Measurements from ENCODE around the gene KIF26B. TPM values are rescaled to one million over a fixed set of nuclear protein-coding genes. Genes with fewer than 3 reads are reported as not detected.

KIF26B gene
- total and polyA plus RNA-seq, 10 of the 15 experiments (the other 5 are each of a cell fraction or from before 2014, with no cell fraction given) = 0.35 to 11.6 (median 2.2) TPM

GRCh38 chr1:245588116-245588639 is 433.4 kb downstream of the KIF26B start:
- 59% methylated on average over 10 of the region's 10 CpGs for WGBS (ENCODE audit: insufficient coverage, insufficient replicate concordance, low lambda C conversion rate, missing lambda C conversion rate)
- no TSS peak for BruUV-seq (replicated peaks)
- H3K4me1 ChIP-seq (ENCODE audit: control insufficient read depth, insufficient read depth, low read length) = no peaks in the 10 kb centered on the region
- no peaks in the 10 kb centered on the region for H4K20me1 ChIP-seq (ENCODE audit: control insufficient read depth, insufficient read depth)
- no peak overlapping the region for H3K27ac ChIP-seq (ENCODE audit: control insufficient read depth, insufficient read depth)
- no peaks in the 10 kb centered on the region for H3K36me3 ChIP-seq (ENCODE audit: control insufficient read depth in 2 of 2, insufficient read depth in 2 of 2, low read length in 1 of 2)
- ChIA-PET CTCF (no interaction called here), SMC1A (ENCODE audit: uncharacterized antibody, unreplicated experiment) (no interaction called here), RAD21 (ENCODE audit: unreplicated experiment) (no interaction called here), POLR2A (no interaction called here)
- TF ChIP-seq SUPT20H (IDR thresholded peaks at IDR 0.05; ENCODE audit: borderline replicate concordance, control insufficient read depth, low read depth, low read length) (no peak), E2F4 (IDR thresholded peaks at IDR 0.05; ENCODE audit: low read depth, low read length) (no peak), JUNB (IDR thresholded peaks at IDR 0.05) (no peak), MXI1 (IDR thresholded peaks at IDR 0.05; ENCODE audit: low read depth, low read length) (no peak), ESRRA (IDR thresholded peaks at IDR 0.05; ENCODE audit: low read length) (no peak), ZBTB40 (IDR thresholded peaks at IDR 0.05; ENCODE audit: borderline replicate concordance) (no peak), NR2C2 (IDR thresholded peaks at IDR 0.05; ENCODE audit: borderline replicate concordance, control insufficient read depth, insufficient read length, low read depth) (no peak), GABPA (IDR thresholded peaks at IDR 0.05; ENCODE audit: low read depth) (no peak), SMAD1 (IDR thresholded peaks at IDR 0.05; ENCODE audit: low read depth, partially characterized antibody) (no peak), SUZ12 (IDR thresholded peaks at IDR 0.05; ENCODE audit: unreplicated experiment) (no peak), ZBED1 (IDR thresholded peaks at IDR 0.05; ENCODE audit: borderline replicate concordance) (no peak), CREM (IDR thresholded peaks at IDR 0.05; ENCODE audit: low read depth) (no peak), ZNF207 (IDR thresholded peaks at IDR 0.05; ENCODE audit: borderline replicate concordance) (no peak)
- TF ChIP-seq, protein P1, sequence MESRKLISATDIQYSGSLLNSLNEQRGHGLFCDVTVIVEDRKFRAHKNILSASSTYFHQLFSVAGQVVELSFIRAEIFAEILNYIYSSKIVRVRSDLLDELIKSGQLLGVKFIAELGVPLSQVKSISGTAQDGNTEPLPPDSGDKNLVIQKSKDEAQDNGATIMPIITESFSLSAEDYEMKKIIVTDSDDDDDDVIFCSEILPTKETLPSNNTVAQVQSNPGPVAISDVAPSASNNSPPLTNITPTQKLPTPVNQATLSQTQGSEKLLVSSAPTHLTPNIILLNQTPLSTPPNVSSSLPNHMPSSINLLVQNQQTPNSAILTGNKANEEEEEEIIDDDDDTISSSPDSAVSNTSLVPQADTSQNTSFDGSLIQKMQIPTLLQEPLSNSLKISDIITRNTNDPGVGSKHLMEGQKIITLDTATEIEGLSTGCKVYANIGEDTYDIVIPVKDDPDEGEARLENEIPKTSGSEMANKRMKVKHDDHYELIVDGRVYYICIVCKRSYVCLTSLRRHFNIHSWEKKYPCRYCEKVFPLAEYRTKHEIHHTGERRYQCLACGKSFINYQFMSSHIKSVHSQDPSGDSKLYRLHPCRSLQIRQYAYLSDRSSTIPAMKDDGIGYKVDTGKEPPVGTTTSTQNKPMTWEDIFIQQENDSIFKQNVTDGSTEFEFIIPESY (IDR thresholded peaks at IDR 0.05) = no peak
- H3K4me2 ChIP-seq (ENCODE audit: control insufficient read depth, insufficient read depth) = no peak overlapping the region
- H2AFZ ChIP-seq (ENCODE audit: control insufficient read depth, low read depth, low read length) = no peak overlapping the region
- in situ Hi-C loops (cut with MboI) (no loop called here), intact Hi-C loops (cut with micrococcal nuclease; ENCODE audit: unreplicated experiment) (no loop called here)
- H3K79me2 ChIP-seq (ENCODE audit: control insufficient read depth, insufficient read depth, low read length) = no peaks in the 10 kb centered on the region
- ATAC-seq (no peak), FAIRE-seq (no peak), DNase-seq (ENCODE audit: low read depth, low spot score) (no peak)
- no peak overlapping the region for H3K4me3 ChIP-seq
- no peak overlapping the region for H3K9ac ChIP-seq (ENCODE audit: control insufficient read depth, insufficient read depth, low read length)
- H3K27me3 ChIP-seq (replicated peaks in 1 of 2; ENCODE audit: control insufficient read depth in 2 of 2, insufficient read depth in 2 of 2, low read length in 1 of 2) = no peaks in the 10 kb centered on the region
- H3K9me3 ChIP-seq (replicated peaks; ENCODE audit: control insufficient read depth, insufficient read depth, low read length) = no peaks in the 10 kb centered on the region; the same call in 2 of the 3 replicates
